Measurements from ENCODE around the gene PFDN6.

Gene PFDN6

DNA sequence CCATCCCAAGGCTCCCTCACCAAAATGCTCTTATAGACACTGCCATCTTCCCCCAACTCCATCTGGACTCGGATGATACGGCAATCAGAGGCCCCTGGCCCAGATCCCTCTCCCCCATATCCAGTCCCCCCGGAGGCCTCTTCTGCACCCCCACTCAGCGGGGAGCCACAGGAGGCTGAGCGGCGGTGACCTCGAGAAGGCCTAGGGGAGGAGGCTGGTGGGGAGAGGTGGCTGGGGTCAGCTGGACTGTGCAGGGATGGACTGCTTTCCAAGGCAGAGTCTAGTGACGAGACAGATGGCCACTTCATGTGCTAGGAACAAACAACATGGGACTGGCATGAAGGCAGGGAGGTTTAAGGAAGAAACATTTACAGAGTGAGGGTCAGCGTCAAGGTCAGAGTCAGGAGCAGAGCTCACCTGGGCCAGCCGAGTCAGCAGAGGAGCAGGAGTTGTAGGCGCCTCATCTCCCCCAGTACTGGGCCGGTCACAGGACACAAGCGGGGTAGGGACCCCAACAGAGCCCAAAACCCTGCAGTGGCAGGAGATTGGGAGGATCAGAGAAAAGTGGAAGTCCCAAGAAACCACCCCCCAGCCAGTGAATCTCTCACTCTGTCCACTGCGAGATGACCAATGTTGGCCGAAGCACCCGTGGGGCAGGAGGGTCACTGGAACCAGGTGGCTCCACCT lies 3.7 kb downstream of the PFDN6 start:
- Histone ChIP-seq H3K9me2 (replicated peaks; ENCODE audit: control insufficient read depth, low read length) (no peaks in the 10 kb centered on the region), H3K9me3 (ENCODE audit: control insufficient read depth, insufficient read depth, low read length) (no peaks in the 10 kb centered on the region), H3K79me2 (ENCODE audit: control insufficient read depth, low read length) (peaks cover 48% of the 10 kb centered on the region), H3K4me1 (ENCODE audit: control insufficient read depth, low read length) (peaks cover 25% of the 10 kb centered on the region), H3K4me2 (ENCODE audit: low read length) (no peak overlapping the region), H3K36me3 (ENCODE audit: control insufficient read depth, low read length) (peaks cover 69% of the 10 kb centered on the region), H3F3A (ENCODE audit: control insufficient read depth, insufficient read depth) (peaks cover 11% of the 10 kb centered on the region; the same call in 1 of the 2 replicates), H3K4me3 (ENCODE audit: low read length) (no peak overlapping the region), H4K20me1 (ENCODE audit: control insufficient read depth, insufficient read depth, low read depth, low read length) (no peaks in the 10 kb centered on the region), H3K27me3 (ENCODE audit: control insufficient read depth, low read length) (no peaks in the 10 kb centered on the region), H3K27ac (ENCODE audit: low read depth, low read length) (no peak overlapping the region)
- TF ChIP-seq EZH2phosphoT487 (IDR thresholded peaks at IDR 0.05; ENCODE audit: borderline replicate concordance, low read length): no peak
- no peak for TF ChIP-seq CTCF (IDR thresholded peaks at IDR 0.05; ENCODE audit: low read depth, low read length, poor library complexity, severe bottlenecking)

GRCh38 chr6:33294086-33294823 lies 4.9 kb downstream of the PFDN6 start:
- Histone ChIP-seq H3K36me3 (ENCODE audit: control insufficient read depth, low read length) (peaks cover 67% of the 10 kb centered on the region), H3K4me3 (ENCODE audit: low read length) (no peak overlapping the region), H4K20me1 (ENCODE audit: control insufficient read depth, insufficient read depth, low read depth, low read length) (no peaks in the 10 kb centered on the region), H3K9me3 (ENCODE audit: control insufficient read depth, insufficient read depth, low read length) (no peaks in the 10 kb centered on the region), H3K27me3 (ENCODE audit: control insufficient read depth, low read length) (no peaks in the 10 kb centered on the region), H3F3A (ENCODE audit: control insufficient read depth, insufficient read depth) (peaks cover 14% of the 10 kb centered on the region; the same call in 1 of the 2 replicates), H3K79me2 (ENCODE audit: control insufficient read depth, low read length) (peaks cover 40% of the 10 kb centered on the region), H3K4me1 (ENCODE audit: control insufficient read depth, low read length) (peaks cover 23% of the 10 kb centered on the region), H3K27ac (ENCODE audit: low read depth, low read length) (no peak overlapping the region), H3K4me2 (ENCODE audit: low read length) (no peak overlapping the region), H3K9me2 (replicated peaks; ENCODE audit: control insufficient read depth, low read length) (no peaks in the 10 kb centered on the region)
- TF ChIP-seq CTCF (IDR thresholded peaks at IDR 0.05; ENCODE audit: low read depth, low read length, poor library complexity, severe bottlenecking) (no peak), EZH2phosphoT487 (IDR thresholded peaks at IDR 0.05; ENCODE audit: borderline replicate concordance, low read length) (no peak)

DNA sequence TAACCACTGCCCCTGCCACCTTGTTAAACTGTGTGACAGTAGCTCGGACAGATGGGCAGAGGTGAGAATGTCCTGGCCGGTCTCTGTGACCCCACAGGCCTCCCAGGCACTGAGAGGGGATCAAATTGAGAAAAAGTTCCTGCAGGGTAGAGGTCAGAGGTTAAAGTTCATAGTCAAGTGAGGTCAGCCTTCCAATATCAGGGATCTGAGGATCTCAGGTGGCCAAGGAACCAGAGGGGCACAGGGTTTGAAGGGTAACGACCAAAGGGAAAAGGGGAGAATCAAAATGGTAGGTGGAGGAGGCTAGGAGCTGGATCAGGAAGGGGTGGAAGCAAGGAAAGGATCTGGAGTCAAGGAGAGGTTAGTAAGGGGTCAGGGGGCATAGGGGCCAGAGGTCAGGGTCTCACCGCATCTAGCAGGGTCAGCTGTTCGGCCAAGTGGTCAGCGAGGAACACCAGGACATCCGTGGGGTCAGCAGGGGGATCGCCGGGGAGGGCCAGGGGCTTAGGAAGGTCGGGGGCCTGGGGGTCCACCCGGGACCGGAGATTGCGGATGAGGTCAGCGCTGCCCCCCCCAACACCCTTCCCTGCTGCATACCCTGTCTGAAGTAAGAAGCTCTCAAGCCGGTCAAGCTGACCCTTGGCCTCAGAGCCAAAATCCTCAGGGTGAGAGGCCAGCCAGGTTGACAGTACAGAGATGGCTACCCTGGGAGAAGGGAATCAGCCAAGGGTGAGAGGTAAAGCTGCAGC lies 6.4 kb downstream of the PFDN6 start:
- Histone ChIP-seq H3K4me1 (ENCODE audit: control insufficient read depth, low read length) (peaks cover 23% of the 10 kb centered on the region), H3K4me3 (ENCODE audit: low read length) (no peak overlapping the region), H3K36me3 (ENCODE audit: control insufficient read depth, low read length) (peaks cover 60% of the 10 kb centered on the region), H3K79me2 (ENCODE audit: control insufficient read depth, low read length) (peaks cover 37% of the 10 kb centered on the region), H3K27me3 (ENCODE audit: control insufficient read depth, low read length) (no peaks in the 10 kb centered on the region), H3K27ac (ENCODE audit: low read depth, low read length) (no peak overlapping the region), H3K4me2 (ENCODE audit: low read length) (no peak overlapping the region), H4K20me1 (ENCODE audit: control insufficient read depth, insufficient read depth, low read depth, low read length) (no peaks in the 10 kb centered on the region), H3K9me3 (ENCODE audit: control insufficient read depth, insufficient read depth, low read length) (no peaks in the 10 kb centered on the region), H3K9me2 (replicated peaks; ENCODE audit: control insufficient read depth, low read length) (no peaks in the 10 kb centered on the region), H3F3A (ENCODE audit: control insufficient read depth, insufficient read depth) (peaks cover 21% of the 10 kb centered on the region)
- no peak for TF ChIP-seq EZH2phosphoT487 (IDR thresholded peaks at IDR 0.05; ENCODE audit: borderline replicate concordance, low read length)
- TF ChIP-seq CTCF (IDR thresholded peaks at IDR 0.05; ENCODE audit: low read depth, low read length, poor library complexity, severe bottlenecking): no peak
